Measurements from ENCODE around the gene ZSWIM6.
"Not testable (repeated sequence)": the region's sequence is repeated elsewhere in the genome, so short reads cannot be mapped to it uniquely, and the experiment has no call there.

ZSWIM6 gene

DNA sequence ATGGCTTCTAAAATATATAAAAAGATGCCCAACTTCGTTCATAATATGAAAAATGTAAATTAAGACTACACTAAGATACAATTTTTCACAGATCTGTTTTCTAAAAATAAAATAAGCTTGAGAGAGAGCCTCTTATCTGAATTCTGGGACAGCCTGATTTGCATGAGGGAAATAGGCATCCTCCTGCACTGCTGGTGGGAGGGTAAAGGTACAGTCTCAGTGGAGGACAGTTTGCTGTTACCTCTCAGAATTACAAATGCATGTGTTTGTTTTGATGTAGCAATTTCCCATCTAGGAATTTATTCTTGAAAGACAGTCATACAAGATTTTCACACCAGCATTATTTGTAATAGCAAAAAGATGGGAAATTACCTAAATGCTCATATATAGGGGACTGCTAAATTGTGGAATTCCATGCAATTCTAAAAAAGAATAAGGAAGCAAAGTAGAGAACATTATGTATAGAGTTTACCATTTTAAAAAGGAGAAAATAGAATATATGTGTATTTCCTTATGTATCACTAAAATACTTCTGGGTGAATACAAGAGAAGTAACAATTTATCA lies 75.7 kb downstream of the ZSWIM6 start:
- DNase-seq (ENCODE audit: low read depth) = no peak

DNA sequence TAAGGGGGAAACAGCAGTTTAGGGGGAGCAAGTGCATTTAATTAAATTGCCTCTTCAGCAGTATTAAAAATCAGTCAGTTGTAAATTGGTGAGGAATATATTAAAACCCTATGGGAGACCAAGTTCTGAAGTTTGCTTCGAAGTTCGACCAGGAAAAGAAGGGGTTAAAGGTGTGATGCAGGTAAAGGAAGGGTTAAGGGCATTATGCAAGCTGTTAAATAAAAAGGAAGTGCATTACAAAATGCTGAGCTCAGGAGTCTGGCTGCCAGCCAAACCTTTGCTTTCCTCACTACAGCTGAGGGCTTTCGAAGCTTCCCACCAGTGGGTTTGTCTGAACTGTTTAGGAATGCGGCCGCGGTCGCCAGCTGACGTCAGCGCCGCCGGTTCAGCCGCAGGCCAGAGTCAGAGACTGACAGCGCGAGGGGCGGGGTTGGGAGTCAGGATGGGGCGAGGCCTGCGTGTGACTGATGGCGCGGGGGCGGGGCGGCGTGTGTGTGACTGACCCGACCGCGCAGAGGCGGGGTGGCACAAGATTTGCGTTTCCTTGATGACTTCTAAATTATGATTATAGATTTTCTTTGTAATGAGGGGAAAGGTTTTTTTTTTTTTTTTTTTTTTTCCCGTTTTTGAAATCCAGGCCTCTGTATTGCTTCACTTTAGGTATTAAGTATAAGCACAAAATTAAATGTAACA lies 76.6 kb downstream of the ZSWIM6 start:
- peak; percentile 98 for DNase-seq (ENCODE audit: low read depth)

DNA sequence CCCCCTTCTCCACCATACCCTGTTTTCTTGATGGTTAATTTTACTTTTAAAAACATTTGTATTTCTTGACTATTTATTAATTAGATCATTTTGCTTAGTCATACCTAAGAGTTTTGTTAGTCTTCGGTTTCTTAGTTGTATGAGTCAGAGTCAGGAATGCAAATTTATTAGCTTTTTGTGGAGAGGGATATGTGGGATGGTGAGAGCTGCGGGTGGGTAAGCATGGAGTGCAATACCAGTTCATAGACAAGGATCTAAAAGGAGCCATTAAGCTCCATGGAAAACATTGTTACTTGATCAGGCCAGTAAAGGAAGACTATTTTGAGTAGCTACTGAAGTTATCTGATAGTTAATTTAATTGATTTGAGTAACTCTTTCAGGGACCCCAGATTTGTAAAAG lies 77.5 kb downstream of the ZSWIM6 start:
- peak; percentile 91 for DNase-seq (ENCODE audit: low read depth)

DNA sequence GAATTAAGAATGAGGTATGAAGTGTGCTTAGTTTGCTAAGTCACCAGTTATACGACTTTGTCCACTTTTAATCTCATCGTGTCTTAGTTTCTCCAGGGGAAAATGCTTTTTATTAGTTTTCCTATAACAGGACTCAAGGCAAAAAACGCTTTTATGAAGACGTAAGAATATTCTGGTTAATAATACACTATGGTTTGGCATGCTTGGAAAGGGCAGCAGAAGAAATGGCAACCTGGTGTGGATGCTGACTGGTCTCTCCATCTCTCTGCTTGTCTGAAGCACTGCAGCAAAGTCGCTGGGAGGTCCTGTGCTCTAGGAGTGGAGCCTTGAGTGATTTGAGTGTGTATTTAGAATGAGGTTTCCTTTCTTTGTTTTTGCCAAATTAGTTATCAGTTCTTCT lies 78.8 kb downstream of the ZSWIM6 start:
- no peak for DNase-seq (ENCODE audit: low read depth)

DNA sequence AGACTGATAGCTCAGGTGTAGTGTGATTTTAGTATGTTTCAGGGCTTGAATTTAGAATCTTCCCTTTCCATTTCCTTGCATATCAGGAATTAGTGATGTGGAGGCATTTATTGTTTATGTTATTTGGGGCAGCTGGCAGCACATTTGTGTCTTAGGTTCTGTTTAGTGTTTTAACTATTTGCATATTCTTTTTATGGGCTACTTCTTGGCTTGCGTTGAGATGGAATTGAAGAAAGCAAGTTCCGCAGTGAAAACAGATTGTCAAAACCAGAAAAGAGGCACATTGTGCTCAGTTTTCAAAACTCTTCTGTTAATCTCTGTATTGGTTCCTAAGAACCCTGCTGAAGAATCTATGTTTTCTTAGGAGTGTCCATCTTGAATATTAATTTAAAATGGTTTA lies 80.3 kb downstream of the ZSWIM6 start:
- no peak for DNase-seq (ENCODE audit: low read depth)

DNA sequence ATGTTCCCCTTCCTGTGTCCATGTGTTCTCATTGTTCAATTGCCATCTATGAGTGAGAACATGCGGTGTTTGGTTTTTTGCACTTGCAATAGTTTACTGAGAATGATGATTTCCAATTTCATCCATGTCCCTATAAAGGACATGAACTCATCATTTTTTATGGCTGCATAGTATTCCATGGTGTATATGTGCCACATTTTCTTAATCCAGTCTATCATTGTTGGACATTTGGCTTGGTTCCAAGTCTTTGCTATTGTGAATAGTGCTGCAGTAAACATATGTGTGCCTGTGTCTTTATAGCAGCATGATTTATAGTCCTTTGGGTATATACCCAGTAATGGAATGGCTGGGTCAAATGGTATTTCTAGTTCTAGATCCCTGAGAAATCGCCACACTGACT lies 81.1 kb downstream of the ZSWIM6 start:
- not testable (repeated sequence) for DNase-seq (ENCODE audit: low read depth)

DNA sequence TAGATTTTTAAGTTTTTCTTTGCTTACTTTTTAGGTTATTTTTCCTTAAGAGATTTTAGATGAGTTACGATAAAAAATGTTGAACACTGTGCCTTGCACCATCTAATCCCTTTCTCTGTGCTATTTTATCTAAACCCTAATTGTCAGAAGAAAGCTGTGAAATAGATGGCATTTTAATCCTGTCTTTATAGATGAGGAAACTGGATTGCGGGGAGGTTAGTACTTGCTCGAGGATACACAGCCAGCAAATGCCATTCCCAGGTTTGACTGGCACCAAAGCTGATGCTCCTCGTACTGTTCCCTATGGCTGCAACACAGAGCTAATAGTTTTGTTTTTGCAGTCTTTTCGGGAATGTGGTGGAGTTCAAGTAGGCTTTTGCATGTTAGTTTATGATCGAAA lies 82.7 kb downstream of the ZSWIM6 start:
- DNase-seq (ENCODE audit: low read depth) = no peak

DNA sequence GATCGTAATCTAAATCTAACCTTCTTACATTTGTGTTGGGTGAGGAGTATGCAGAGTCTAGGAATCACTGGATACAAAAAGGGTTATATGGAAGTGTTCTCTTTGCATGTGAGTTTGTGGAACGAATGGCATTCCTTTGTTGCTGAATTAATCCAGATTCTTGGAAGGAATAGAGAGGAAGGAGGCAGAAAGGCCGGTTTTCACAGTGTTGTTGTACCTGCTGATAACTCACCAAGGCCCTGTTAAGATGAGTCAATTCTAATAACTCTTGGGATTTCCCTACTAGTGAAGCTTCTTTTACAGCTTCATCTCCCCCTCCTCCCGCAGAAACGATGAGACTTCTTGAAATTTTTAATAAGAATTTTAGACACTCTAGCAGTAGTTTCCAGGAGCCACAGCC lies 84.0 kb downstream of the ZSWIM6 start:
- DNase-seq (ENCODE audit: low read depth) = no peak

DNA sequence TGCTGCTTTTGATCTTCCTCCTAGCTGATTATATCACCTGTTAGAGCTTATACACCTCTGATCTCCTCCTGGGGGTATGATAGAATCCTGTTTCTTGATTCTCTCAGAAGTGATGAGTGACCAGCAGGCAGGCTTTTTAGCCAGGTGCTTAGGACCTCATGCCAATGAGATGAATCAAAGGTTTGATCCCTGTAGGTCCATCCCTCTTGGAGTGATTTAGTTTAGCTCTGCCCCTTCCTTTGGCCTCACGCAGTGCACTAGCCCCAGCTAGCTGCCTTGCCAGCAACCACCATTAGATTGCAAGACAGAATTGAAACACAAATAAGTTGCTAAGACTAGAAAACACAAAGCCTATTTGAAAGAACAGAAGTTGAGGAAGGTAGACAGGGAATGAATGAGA lies 84.4 kb downstream of the ZSWIM6 start:
- no peak for DNase-seq (ENCODE audit: low read depth)

DNA sequence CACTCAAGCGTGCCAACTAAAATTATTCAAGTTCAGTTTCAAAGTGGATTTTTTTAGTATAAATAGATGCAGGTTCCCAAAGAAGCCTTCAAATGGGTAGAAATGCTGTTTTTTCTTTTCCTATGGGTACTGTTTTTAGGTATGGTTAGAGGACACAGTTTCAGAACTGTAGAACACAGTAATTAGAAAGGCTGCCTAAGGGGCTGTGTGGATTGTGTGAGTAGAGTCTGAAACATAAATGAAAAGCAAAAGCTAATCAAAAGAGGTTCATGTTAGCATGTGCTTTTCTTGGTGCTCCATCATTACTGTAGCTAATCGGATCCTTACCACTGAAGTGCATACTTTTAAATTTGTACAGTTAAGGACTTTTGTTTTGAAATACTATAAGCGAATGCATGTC lies 85.3 kb downstream of the ZSWIM6 start:
- DNase-seq (ENCODE audit: low read depth) = no peak

DNA sequence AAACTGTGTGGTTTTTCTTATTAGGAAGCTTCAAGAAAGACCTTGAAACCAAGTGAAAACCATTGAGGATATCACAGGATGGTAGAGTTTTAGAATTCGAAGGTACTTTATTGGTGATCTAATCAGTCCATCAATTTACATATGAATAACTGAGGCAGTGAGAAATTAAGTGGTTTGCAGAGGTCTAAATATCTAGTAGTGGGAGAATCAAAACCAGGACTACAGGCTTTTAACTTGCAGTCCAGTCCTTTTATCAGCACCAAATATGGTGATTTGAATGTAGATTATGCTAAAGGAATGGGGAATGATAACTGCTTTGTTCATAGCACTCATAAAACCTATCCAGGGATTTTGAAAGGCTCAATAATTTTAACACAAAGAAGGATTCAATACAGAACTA lies 85.8 kb downstream of the ZSWIM6 start:
- no peak for DNase-seq (ENCODE audit: low read depth)

DNA sequence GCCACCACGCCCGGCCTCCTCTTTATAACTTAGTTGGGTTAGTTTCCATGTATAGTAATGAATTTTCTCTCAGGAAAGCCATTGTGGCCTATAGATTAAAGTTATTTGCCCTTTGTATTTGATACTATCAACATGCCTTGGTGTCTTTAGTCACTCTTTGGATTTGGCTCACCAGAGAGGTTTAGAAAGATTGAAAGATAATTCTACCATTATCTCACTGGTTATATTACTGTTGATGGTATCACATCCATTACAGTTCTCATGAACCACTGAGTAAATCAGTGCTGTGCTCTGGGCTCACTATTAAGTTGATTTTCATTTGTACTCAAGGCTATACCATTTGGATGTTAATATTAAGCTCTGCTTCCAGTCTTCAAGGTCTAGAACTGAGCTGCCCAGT lies 87.0 kb downstream of the ZSWIM6 start:
- DNase-seq (ENCODE audit: low read depth) = no peak

DNA sequence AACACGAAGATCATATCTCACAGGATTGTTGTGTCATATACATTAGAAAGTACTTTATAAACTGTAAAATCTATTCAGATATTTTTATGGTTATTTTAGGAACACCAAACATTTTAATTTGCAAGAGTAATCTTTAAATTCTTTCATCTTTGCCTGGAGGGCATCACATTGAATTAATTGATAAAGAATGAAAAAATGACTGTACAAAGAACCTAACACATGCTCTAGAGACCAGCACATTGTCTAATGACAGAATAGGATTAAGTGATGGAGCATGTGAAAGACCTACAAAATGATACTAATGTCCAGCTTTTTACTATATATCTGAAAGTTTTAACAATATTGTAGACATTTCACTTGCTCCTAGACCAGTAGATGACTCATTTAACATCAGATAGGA lies 88.0 kb downstream of the ZSWIM6 start:
- no peak for DNase-seq (ENCODE audit: low read depth)

DNA sequence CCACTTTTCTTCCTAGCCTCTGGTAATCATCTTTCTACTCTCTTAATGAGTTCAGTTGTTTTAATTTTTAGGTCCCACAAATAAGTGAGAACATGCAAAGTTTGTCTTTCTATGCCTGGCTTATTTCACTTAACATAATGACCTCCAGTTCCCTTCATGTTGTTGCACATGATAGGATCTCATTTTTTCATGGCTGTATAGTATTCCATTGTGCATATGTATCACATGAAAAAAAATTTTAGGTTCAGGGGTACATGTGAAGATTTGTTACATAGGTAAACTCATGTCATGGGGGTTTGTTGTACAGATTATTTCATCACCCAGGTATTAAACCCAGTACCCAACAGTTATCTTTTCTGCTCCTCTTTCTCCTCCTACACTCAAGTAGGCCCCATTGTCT lies 89.2 kb downstream of the ZSWIM6 start:
- not testable (repeated sequence) for DNase-seq (ENCODE audit: low read depth)

DNA sequence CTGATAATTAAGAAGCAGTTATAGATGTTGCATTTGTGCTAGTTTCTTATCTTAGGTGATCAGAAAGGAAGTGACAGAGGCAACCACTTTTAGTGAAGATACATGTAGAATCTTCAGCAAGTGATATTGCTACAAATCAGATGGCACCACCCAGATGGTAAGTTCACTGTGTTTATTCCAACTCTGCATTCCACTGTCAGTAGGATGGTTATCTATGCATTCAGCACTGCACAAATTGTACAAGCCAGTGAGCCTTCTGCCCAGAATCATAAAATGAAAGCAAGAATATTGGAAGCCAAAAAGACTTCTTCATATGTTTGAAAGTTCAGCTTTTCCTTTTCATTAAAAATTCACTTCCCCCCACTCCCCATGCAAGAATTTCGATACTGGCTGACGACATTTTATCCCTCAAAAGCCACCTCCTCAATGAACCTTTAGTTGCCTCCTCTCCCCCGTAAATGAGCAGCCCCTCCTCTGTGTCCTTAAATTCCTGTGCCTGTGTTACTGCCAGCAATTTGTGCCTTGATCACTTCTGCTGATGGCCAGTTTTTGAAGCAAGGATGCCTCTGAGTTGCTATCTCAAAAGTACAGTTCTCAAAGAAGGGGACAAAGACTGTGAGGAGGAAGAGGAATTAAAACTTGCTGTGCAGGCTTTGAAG lies 91.6 kb downstream of the ZSWIM6 start:
- DNase-seq (ENCODE audit: low read depth) = no peak

DNA sequence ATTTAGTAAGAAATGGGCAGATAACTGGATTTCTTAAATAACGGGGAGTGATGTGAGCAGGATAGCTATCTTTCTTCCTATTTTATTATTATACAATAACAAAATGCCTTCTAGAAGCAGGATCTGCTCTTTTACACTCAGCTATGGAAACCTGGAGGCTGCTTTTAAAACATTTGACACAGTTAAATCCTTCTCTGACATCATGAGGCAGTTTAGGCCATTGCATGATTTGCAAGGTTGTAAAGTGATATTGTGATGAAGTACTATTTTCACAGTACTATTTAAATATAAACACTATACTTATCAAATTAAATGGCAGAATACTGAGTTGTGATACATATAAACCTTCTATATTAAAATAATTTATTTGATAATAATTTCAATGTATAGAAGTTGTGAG lies 93.9 kb downstream of the ZSWIM6 start:
- DNase-seq (ENCODE audit: low read depth) = no peak

DNA sequence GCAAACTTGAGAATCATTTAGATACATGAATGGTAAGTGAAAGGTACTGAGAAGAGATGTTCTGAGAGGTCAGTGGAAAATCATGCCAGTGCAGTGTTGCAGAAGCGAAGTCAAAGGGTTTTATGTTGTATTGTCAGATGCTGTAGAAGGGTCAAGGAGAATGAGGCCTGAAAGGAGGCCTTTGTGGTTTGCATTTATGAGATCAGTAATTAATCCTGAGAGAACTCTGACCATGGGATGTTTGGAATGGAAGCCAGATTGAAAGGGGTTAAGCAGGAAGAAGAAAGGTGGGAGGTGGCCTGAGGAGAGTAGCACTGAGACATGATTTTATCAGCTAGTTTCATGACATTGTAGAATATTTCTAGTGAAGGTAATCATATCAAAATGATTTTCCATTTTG lies 97.8 kb downstream of the ZSWIM6 start:
- no peak for DNase-seq (ENCODE audit: low read depth)

DNA sequence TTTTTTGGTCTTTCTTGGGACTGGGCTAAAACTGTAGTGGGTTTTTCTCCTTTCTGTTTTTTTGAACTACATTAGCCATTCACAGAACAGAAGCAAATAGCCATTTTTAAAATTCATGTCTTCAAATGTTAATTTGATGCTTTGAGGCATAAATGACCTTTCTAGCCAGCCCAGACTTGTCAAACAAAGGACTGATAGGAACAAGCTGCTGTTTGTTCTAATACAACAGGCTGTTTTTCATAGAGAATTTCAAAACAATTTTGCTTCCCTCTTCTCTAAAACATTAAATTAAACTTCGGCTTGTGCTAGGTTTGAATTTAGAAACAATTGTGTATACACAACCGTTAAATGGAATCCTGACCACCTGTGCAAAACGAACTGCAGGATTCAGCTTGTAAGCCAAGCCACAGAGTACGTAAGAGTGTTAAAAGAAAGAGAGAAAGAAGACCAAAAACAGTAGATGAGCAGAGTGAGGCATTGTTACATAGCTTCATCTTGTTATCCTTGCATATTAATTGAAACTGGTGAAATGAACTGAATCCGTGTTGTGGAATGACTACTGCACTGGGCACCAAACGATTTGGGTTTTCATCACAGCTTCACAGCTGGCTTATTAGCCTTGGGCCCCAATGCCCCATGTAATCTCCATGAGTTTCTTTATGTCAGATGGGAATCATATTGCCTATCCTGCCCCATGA lies 100.0 kb downstream of the ZSWIM6 start:
- no peak for DNase-seq (ENCODE audit: low read depth)

DNA sequence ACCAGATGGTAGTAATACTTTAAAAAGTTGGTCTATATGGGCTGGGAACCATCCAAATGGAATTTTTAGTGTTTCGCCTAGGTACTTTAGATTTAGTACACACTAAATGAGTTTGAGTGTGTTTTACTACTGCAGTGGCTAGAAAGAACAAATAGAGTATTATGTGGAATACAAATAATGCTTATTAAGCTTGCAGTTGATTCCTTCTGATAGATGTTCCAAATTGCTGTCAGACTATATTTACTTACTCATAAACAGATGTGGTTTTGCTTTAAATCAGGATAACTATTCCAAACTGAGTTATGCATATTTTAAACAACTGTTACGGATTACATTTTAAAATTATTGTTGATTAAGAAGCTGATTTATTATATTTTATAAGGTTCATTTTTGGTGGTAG lies 103.3 kb downstream of the ZSWIM6 start:
- no peak for DNase-seq (ENCODE audit: low read depth)

DNA sequence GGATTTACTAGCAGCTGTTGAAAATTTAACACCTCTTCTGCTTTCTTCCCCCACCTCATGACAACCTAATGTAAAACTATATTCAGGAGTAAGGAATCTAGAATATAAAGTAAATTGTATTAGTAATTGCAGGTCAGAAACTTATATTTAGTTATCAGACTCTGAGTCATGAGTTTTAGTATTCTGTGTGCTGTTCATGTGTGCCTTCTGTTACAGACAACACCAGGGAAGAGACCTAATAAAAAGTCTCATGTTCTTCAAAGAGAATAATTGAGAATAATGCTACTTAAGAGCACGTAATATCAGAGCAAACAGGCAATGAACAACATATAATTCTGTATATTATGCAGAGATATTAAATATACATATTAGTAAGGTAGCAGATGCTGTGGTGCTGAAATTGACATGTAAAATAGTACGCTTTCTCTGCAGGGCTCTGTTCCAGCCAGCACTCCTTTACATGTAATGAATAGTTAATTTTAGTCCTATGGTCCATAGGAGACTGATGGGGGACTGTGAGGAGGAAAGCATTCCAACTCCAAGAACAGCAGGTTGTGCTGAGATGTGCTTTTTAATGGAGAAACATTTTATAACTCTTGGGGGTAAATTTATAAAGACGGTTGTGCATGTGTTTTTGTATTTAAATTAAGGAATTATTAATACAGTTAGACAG lies 106.4 kb downstream of the ZSWIM6 start:
- no peak for DNase-seq (ENCODE audit: low read depth)

DNA sequence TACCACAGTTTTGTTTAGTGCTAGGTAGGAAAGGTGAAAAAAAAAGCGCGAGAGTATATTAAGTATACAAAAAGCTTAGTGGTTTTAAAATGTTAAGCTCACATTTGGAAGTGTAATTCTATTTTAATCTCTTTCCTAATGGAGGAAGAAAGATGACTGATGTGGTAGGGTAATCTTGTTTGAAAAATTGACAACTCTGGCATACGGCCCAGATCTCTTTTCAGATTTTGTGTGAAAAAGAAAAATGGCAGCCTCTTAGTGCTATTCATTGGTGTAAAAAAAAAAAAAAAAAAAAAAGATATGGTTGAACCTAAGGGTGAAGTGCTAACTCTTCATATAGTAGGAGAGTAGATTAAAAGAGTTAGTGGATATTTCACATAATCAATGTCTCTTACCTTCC lies 108.0 kb downstream of the ZSWIM6 start:
- DNase-seq (ENCODE audit: low read depth) = no peak

DNA sequence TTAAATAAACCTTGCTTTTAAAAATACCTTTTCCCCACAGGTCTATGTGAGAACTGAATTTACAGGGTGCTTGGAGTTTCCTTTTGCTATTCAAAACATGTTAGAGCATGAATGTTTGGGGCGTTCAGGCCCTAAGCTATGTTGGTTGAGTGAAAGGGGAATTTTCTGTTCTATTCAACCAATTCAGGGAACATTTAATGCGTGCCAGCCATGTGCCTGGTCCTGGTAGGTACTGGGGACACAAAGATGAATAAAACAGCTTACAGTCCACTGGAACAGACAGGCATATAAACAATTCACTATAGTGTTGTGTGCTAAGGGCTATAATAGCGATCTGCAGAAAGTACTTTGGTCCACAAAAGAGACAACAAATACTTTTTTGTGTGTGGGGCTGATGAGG lies 108.5 kb downstream of the ZSWIM6 start:
- DNase-seq (ENCODE audit: low read depth) = no peak

DNA sequence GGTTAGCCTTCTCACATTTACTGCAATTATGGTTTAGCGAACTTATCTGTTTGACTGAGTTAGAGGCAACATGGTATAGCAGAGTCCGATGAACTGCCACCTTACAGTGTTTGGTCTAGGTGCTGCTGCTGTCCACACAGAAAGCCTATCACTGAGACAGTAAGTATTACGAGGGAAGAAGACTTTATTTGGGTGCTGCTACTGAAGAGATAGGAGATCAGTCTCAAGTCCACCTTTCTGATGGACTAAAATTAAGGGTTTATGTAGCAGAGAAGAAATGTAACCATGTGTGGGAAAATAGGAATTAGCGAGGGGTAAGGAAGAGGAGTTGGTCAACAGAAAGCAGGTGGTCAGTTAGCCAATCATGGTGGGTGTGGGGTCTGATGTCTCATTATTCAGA lies 109.7 kb downstream of the ZSWIM6 start:
- no peak for DNase-seq (ENCODE audit: low read depth)

All from non-pigmented ciliary epithelial cell (primary cell).